CD4-positive, alpha-beta T cell treated with Interferon gamma for 1 hour (primary cell): ENCODE results near the gene CREM.
"Not testable (repeated sequence)": the region's sequence is repeated elsewhere in the genome, so short reads cannot be mapped to it uniquely, and the experiment has no call there.

Experiments
- DNase-seq: peaks from one replicate; pipeline ENCODE4 v3.0.0-alpha.2; 2020

CREM gene

GRCh38 chr10:35195361-35196306, 69.0 kb downstream of the CREM start:
- peak; percentile 92 for DNase-seq

GRCh38 chr10:35200487-35200886, 73.8 kb downstream of the CREM start:
- DNase-seq = no peak

GRCh38 chr10:35201234-35201633, 74.6 kb downstream of the CREM start:
- no peak for DNase-seq

GRCh38 chr10:35202050-35202449, 75.4 kb downstream of the CREM start:
- DNase-seq = no peak

GRCh38 chr10:35203745-35204144, 77.1 kb downstream of the CREM start:
- DNase-seq = no peak

GRCh38 chr10:35204650-35205319, 78.1 kb downstream of the CREM start:
- DNase-seq = no peak

GRCh38 chr10:35206274-35206673, 79.6 kb downstream of the CREM start:
- DNase-seq = no peak

GRCh38 chr10:35208536-35208935, 81.9 kb downstream of the CREM start:
- no peak for DNase-seq

- DNase-seq = no peak
Observed at GRCh38 chr10:35208949-35209613, 82.4 kb downstream of the CREM start.

- no peak for DNase-seq
Observed at GRCh38 chr10:35210961-35211360, 84.3 kb downstream of the CREM start.

- DNase-seq = no peak
Observed at GRCh38 chr10:35211390-35211789, 84.7 kb downstream of the CREM start.

GRCh38 chr10:35212856-35213255, 86.2 kb downstream of the CREM start:
- no peak for DNase-seq

- DNase-seq = no peak
Observed at GRCh38 chr10:35213699-35214098, 87.1 kb downstream of the CREM start.

- no peak for DNase-seq
Observed at GRCh38 chr10:35214607-35215020, 88.0 kb downstream of the CREM start.

- DNase-seq = no peak
Observed at GRCh38 chr10:35215107-35215506, 88.5 kb downstream of the CREM start.

- DNase-seq = peak; percentile 34
Observed at GRCh38 chr10:35216303-35216905, 89.8 kb downstream of the CREM start.

- DNase-seq = not testable (repeated sequence)
Observed at GRCh38 chr10:35216956-35217355, 90.3 kb downstream of the CREM start.

GRCh38 chr10:35217455-35217854, 90.8 kb downstream of the CREM start:
- no peak for DNase-seq

- peak; percentile 78 for DNase-seq
Observed at GRCh38 chr10:35218339-35218955, 91.8 kb downstream of the CREM start.

- no peak for DNase-seq
Observed at GRCh38 chr10:35219292-35219691, 92.6 kb downstream of the CREM start.

GRCh38 chr10:35219891-35220890, 93.5 kb downstream of the CREM start:
- no peak for DNase-seq
